Measurements from ENCODE around the gene ARHGEF9.

- TF ChIP-seq CTCF (IDR thresholded peaks at IDR 0.05) (no peak), POLR2A (IDR thresholded peaks at IDR 0.05) (no peak)
Measured at GRCh38 chrX:63785708-63786040, 660 bp upstream of the ARHGEF9 start.
